Ishikawa (cell line): Measurements from ENCODE around the gene CORIN.

Source experiments
- CEBPB ChIP-seq: IDR thresholded peaks from 2 replicates; pipeline ENCODE4 v1.6.1; 2012
- CREB1 ChIP-seq: IDR thresholded peaks from 2 replicates; pipeline ENCODE4 v1.6.1; 2012; ENCODE audit warnings: low read depth
- EGR1 ChIP-seq: IDR thresholded peaks from 2 replicates; pipeline ENCODE4 v1.6.1; 2012
- EP300 ChIP-seq: IDR thresholded peaks from 2 replicates; pipeline ENCODE4 v1.6.1; 2012; ENCODE audit warnings: borderline replicate concordance
- FOXM1 ChIP-seq: IDR thresholded peaks from 2 replicates; pipeline ENCODE4 v1.6.1; 2012; ENCODE audit warnings: low read depth, borderline replicate concordance
- NFIC ChIP-seq: IDR thresholded peaks from 2 replicates; pipeline ENCODE4 v1.6.1; 2012
- RAD21 ChIP-seq: IDR thresholded peaks from 2 replicates; pipeline ENCODE4 v1.6.1; 2012; ENCODE audit warnings: low read depth
- TAF1 ChIP-seq: IDR thresholded peaks from 2 replicates; pipeline ENCODE4 v1.6.1; 2012; ENCODE audit warnings: low read depth, mild to moderate bottlenecking
- TCF12 ChIP-seq: IDR thresholded peaks from 2 replicates; pipeline ENCODE4 v1.6.1; 2012; ENCODE audit warnings: low read depth
- TEAD4 ChIP-seq: IDR thresholded peaks from 2 replicates; pipeline ENCODE4 v1.6.1; 2012
- YY1 ChIP-seq: IDR thresholded peaks from 2 replicates; pipeline ENCODE4 v1.6.1; 2012; ENCODE audit warnings: low read depth
- ZBTB7A ChIP-seq: IDR thresholded peaks from 2 replicates; pipeline ENCODE4 v1.6.1; 2012; ENCODE audit warnings: low read depth
- TF ChIP-seq, protein P1 (sequence below): IDR thresholded peaks from 2 replicates; pipeline ENCODE4 v1.6.1; 2012; ENCODE audit warnings: low read depth, mild to moderate bottlenecking
- TF ChIP-seq, protein P2 (sequence below): IDR thresholded peaks from 2 replicates; pipeline ENCODE4 v1.6.1; 2012
- TF ChIP-seq, protein P3 (sequence below): IDR thresholded peaks from 2 replicates; pipeline ENCODE4 v1.6.1; 2012

The CORIN gene

DNA sequence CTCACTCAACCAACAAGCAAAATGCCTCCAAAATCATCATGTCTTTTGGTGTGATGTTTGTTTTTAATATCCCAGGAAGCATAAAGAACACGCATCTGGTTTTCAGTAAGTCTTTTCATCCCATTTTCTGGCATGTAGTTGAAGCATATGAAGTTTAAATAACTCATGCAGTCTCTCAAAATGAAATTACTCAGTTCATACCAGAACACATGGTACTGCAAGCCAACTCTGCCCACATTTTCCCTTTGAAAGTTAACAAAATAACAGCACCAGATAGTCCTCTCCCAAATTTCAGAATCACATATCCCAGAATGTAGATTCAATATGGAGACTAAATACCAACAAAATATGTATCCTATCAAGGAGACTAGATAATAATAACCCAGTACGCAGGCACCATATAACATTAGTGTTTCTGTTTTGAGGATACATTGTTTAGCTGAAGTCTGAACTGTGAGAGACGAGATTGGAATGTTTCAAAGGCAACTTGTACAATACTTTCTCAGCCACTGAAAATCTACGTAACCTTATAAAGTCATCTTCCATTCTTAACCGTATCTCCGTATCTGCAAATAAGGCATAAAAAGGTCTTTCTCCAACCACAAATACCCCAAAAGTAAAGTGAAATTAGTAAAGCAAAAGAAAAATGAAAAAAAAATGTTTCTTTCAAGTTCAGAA, 23.1 kb downstream of the CORIN start:
- TF ChIP-seq YY1 = no peak
- TF ChIP-seq TEAD4 = no peak
- TF ChIP-seq ZBTB7A = no peak
- TF ChIP-seq EGR1 = no peak
- TF ChIP-seq, protein P1, sequence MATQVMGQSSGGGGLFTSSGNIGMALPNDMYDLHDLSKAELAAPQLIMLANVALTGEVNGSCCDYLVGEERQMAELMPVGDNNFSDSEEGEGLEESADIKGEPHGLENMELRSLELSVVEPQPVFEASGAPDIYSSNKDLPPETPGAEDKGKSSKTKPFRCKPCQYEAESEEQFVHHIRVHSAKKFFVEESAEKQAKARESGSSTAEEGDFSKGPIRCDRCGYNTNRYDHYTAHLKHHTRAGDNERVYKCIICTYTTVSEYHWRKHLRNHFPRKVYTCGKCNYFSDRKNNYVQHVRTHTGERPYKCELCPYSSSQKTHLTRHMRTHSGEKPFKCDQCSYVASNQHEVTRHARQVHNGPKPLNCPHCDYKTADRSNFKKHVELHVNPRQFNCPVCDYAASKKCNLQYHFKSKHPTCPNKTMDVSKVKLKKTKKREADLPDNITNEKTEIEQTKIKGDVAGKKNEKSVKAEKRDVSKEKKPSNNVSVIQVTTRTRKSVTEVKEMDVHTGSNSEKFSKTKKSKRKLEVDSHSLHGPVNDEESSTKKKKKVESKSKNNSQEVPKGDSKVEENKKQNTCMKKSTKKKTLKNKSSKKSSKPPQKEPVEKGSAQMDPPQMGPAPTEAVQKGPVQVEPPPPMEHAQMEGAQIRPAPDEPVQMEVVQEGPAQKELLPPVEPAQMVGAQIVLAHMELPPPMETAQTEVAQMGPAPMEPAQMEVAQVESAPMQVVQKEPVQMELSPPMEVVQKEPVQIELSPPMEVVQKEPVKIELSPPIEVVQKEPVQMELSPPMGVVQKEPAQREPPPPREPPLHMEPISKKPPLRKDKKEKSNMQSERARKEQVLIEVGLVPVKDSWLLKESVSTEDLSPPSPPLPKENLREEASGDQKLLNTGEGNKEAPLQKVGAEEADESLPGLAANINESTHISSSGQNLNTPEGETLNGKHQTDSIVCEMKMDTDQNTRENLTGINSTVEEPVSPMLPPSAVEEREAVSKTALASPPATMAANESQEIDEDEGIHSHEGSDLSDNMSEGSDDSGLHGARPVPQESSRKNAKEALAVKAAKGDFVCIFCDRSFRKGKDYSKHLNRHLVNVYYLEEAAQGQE = no peak
- no peak for TF ChIP-seq RAD21
- no peak for TF ChIP-seq EP300
- TF ChIP-seq NFIC = no peak

DNA sequence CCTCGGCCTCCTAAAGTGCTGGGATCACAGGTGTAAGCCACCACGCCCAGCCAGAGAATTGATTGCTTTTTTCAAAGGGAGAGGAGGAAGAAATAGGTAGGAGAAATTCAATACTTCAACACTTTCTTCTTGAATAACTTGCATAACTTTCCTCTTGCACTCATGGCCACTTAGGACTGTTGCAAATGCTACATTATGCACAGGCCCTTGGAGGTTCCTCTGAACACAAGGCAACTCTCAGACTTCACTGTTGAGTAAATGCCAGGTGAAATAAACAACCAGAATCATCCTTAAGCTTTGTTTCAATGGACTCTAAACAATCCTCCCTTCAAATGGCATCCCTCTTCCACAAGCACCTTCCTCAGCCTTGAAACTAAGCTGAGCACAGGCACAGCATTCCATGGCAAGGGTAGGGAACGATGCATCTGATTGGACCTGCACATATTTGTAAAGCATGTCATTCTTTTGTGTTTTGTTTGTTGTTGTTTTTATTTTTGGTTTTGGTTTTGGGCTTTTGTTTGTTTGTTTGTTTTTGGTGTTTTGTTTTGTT, 28.1 kb downstream of the CORIN start:
- no peak for TF ChIP-seq YY1

DNA sequence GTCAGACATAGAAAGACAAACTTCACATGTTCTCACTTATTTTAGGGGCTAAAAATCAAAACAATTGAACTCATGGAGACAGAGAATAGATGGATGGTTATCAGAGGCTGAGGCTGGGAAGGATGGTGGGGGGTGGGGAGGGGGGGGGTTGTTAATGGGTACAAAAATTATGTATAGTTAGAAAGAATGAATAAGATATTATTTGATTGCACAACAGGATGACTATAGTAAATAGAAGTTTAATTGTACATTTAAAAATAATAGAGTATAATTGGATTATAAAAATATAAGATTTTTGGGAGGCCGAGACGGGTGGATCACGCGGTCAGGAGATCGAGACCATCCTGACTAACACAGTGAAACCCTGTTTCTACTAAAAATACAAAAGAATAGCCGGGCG, 33.3 kb downstream of the CORIN start:
- TF ChIP-seq, protein P2, sequence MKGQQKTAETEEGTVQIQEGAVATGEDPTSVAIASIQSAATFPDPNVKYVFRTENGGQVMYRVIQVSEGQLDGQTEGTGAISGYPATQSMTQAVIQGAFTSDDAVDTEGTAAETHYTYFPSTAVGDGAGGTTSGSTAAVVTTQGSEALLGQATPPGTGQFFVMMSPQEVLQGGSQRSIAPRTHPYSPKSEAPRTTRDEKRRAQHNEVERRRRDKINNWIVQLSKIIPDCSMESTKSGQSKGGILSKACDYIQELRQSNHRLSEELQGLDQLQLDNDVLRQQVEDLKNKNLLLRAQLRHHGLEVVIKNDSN = no peak
- no peak for TF ChIP-seq TAF1
- no peak for TF ChIP-seq EGR1

DNA sequence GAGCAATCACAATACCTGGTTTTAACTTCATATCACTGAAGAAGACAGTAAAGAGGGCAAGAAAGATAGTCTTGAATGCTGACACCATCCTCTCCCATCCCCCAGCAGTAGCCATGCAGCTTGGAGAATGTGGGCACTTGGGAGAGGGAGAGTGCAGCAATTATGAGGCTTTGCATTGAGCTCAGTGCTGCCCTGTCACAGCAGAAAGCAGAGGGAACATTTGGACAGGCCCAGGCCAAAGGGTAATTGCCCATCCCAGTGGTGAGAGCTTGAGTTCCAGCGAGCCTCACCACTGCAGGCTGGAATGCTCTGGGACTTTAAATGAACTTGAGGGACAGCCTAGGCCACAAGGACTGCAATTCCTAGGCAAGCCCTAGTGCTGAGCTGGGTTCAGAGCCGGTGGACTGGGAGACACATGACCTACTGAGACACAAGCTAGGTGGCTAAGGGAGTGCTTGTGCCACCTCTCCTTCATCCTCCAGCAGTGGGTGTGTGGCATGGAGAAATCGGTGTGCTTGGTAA, 36.3 kb downstream of the CORIN start:
- TF ChIP-seq RAD21 = no peak
- TF ChIP-seq YY1 = no peak
- no peak for TF ChIP-seq EP300
- TF ChIP-seq TAF1 = no peak
- no peak for TF ChIP-seq EGR1

DNA sequence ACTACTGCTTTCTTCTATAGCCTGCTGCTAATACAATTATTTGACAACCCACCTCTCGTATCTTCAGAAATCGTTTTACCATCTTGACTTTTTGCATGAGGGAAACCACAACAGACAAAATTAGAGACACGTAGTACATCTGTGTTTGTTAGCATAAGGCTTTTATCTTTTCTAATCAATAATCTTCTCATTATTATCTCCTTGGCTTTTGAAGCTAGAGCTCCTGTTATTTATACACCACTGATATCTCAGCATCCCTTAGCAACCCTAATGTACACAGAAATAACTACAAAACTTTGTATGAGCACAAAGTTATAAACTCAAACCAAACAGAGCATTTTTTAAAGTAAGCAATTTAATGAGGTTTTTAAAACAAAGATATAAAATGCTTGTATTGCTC, 39.7 kb downstream of the CORIN start:
- TF ChIP-seq ZBTB7A (no peak), EGR1 (no peak), EP300 (no peak), TAF1 (no peak), YY1 (no peak), CEBPB (no peak), RAD21 (no peak), NFIC (no peak), CREB1 (no peak), FOXM1 (no peak), TCF12 (no peak), TEAD4 (no peak)
- TF ChIP-seq, protein P2 = no peak
- TF ChIP-seq, protein P3, sequence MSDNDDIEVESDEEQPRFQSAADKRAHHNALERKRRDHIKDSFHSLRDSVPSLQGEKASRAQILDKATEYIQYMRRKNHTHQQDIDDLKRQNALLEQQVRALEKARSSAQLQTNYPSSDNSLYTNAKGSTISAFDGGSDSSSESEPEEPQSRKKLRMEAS = no peak
- TF ChIP-seq, protein P1 = no peak

DNA sequence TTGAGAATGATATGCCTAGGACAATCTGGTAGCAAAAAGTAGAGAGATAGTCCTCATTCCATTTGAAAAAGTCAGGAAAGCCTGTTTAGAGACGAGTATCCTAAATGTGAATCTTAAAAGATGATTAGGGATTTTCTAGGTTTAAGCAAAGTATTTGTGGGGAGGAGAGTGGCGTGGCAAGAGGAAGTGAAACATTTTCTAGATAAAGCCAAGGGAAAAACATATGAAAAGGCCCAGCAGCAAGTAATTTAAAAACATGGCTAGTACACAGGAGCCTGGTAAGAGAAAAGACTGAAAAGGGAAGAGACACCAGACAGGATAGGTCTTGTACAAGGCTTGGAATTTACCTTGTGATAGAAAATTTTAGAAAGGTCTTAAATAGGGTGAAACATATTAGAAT, 45.9 kb downstream of the CORIN start:
- TF ChIP-seq NFIC = no peak
- TF ChIP-seq, protein P3 = no peak

DNA sequence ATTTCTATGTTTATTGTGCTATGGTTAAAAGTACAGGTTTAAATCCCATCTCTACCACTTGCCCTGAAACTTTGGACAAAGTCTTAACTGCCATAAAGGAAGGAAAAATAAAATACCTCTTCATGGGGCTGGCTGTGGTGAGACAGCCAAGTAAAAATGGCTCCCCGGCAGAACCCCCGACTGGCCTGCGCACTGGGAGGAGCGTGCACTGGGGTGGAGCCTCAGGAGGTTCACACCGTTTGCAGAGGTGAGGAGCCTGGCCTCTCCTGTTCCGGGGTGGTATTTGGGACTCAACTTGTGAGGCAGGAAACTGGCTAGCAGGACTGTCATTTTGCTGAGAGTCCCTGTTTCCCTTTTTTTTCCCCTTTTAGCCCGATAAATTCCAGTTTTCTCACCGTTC, 47.8 kb downstream of the CORIN start:
- TF ChIP-seq NFIC = no peak
- TF ChIP-seq TAF1 = no peak
- TF ChIP-seq, protein P3 = no peak
- TF ChIP-seq CEBPB = no peak
- TF ChIP-seq ZBTB7A = no peak
- TF ChIP-seq FOXM1 = no peak
- TF ChIP-seq, protein P1 = no peak
- TF ChIP-seq TCF12 = no peak
- TF ChIP-seq YY1 = no peak
- no peak for TF ChIP-seq EP300
- TF ChIP-seq CREB1 = no peak
- no peak for TF ChIP-seq RAD21
- TF ChIP-seq, protein P2 = no peak
- no peak for TF ChIP-seq TEAD4
- TF ChIP-seq EGR1 = no peak
